Skeletal muscle satellite cell (primary cell): ENCODE results near the gene SEMA4D.
"Not testable (repeated sequence)": the region's sequence is repeated elsewhere in the genome, so short reads cannot be mapped to it uniquely, and the experiment has no call there.

Source experiments
- H3K27me3 ChIP-seq: 2 replicates; pipeline ENCODE4 v1.7.0; 2013; ENCODE audit warnings: low read length; ENCODE audit not compliant: control insufficient read depth, insufficient read depth
- H3K36me3 ChIP-seq: 2 replicates; pipeline ENCODE4 v1.7.0; 2013; ENCODE audit warnings: mild to moderate bottlenecking, control low read depth, low read length; ENCODE audit not compliant: insufficient read depth
- H3K4me1 ChIP-seq: 2 replicates; pipeline ENCODE4 v1.7.0; 2013; ENCODE audit warnings: low read length; ENCODE audit not compliant: control insufficient read depth, insufficient read depth
- H3K4me2 ChIP-seq: 2 replicates; pipeline ENCODE4 v1.7.0; 2013; ENCODE audit warnings: mild to moderate bottlenecking, low read length
- H3K4me3 ChIP-seq: 2 replicates; pipeline ENCODE4 v1.7.0; 2013; ENCODE audit warnings: low read length
- H3K9ac ChIP-seq: 2 replicates; pipeline ENCODE4 v1.7.0; 2013; ENCODE audit warnings: mild to moderate bottlenecking, low read depth, low read length, moderate library complexity
- H3K9me3 ChIP-seq: replicated peaks from 2 replicates; pipeline ENCODE4 v1.7.0; 2013; ENCODE audit warnings: mild to moderate bottlenecking, control low read depth, low read length

SEMA4D gene

GRCh38 chr9:89488936-89489335, 9.0 kb downstream of the SEMA4D start:
- Histone ChIP-seq H3K4me1 (no peaks in the 10 kb centered on the region), H3K4me3 (no peak overlapping the region), H3K36me3 (no peaks in the 10 kb centered on the region), H3K27me3 (peaks cover 13% of the 10 kb centered on the region), H3K9me3 (no peaks in the 10 kb centered on the region), H3K4me2 (no peak overlapping the region), H3K9ac (no peak overlapping the region)

GRCh38 chr9:89488131-89488530, 9.8 kb downstream of the SEMA4D start:
- Histone ChIP-seq H3K4me2 (no peak overlapping the region), H3K4me1 (no peaks in the 10 kb centered on the region), H3K9ac (no peak overlapping the region), H3K36me3 (no peaks in the 10 kb centered on the region), H3K9me3 (no peaks in the 10 kb centered on the region), H3K4me3 (no peak overlapping the region), H3K27me3 (peaks cover 7% of the 10 kb centered on the region)

GRCh38 chr9:89486681-89487080, 11.2 kb downstream of the SEMA4D start:
- Histone ChIP-seq H3K4me3 (no peak overlapping the region), H3K9ac (no peak overlapping the region), H3K9me3 (no peaks in the 10 kb centered on the region), H3K36me3 (no peaks in the 10 kb centered on the region), H3K4me2 (no peak overlapping the region), H3K27me3 (peaks cover 20% of the 10 kb centered on the region), H3K4me1 (no peaks in the 10 kb centered on the region)

- Histone ChIP-seq H3K27me3 (peaks cover 21% of the 10 kb centered on the region), H3K9me3 (no peaks in the 10 kb centered on the region), H3K4me2 (no peak overlapping the region), H3K4me1 (no peaks in the 10 kb centered on the region), H3K36me3 (no peaks in the 10 kb centered on the region), H3K4me3 (no peak overlapping the region), H3K9ac (no peak overlapping the region)
Observed at GRCh38 chr9:89484475-89485404, 13.2 kb downstream of the SEMA4D start.

- no peak overlapping the region for H3K9ac ChIP-seq
- no peak overlapping the region for H3K4me3 ChIP-seq
Observed at GRCh38 chr9:89483592-89484474, 14.1 kb downstream of the SEMA4D start.

GRCh38 chr9:89482901-89483361, 15.0 kb downstream of the SEMA4D start:
- no peaks in the 10 kb centered on the region for H3K36me3 ChIP-seq
- no peak overlapping the region for H3K4me3 ChIP-seq
- H3K9me3 ChIP-seq = no peaks in the 10 kb centered on the region
- H3K27me3 ChIP-seq = peaks cover 19% of the 10 kb centered on the region
- no peak overlapping the region for H3K4me2 ChIP-seq
- H3K4me1 ChIP-seq = no peaks in the 10 kb centered on the region
- no peak overlapping the region for H3K9ac ChIP-seq

More at GRCh38 chr9:89483592-89484474, 14.1 kb downstream of the SEMA4D start:
- H3K4me1 ChIP-seq = no peaks in the 10 kb centered on the region
- no peak overlapping the region for H3K4me2 ChIP-seq
- peaks cover 21% of the 10 kb centered on the region for H3K27me3 ChIP-seq
- no peaks in the 10 kb centered on the region for H3K36me3 ChIP-seq
- H3K9me3 ChIP-seq = no peaks in the 10 kb centered on the region

- H3K4me3 ChIP-seq = no peak overlapping the region
- H3K4me1 ChIP-seq = no peaks in the 10 kb centered on the region
- H3K27me3 ChIP-seq = peaks cover 19% of the 10 kb centered on the region
- no peaks in the 10 kb centered on the region for H3K36me3 ChIP-seq
- no peak overlapping the region for H3K9ac ChIP-seq
- H3K9me3 ChIP-seq = no peaks in the 10 kb centered on the region
- no peak overlapping the region for H3K4me2 ChIP-seq
Observed at GRCh38 chr9:89482056-89482851, 15.7 kb downstream of the SEMA4D start.

- Histone ChIP-seq H3K4me3 (no peak overlapping the region), H3K9ac (no peak overlapping the region), H3K4me1 (no peaks in the 10 kb centered on the region), H3K36me3 (no peaks in the 10 kb centered on the region), H3K27me3 (peaks cover 19% of the 10 kb centered on the region), H3K9me3 (no peaks in the 10 kb centered on the region), H3K4me2 (no peak overlapping the region)
Observed at GRCh38 chr9:89481538-89481915, 16.4 kb downstream of the SEMA4D start.

- peaks cover 19% of the 10 kb centered on the region for H3K27me3 ChIP-seq
- H3K4me1 ChIP-seq = no peaks in the 10 kb centered on the region
- H3K9ac ChIP-seq = no peak overlapping the region
- no peaks in the 10 kb centered on the region for H3K9me3 ChIP-seq
- H3K36me3 ChIP-seq = no peaks in the 10 kb centered on the region
- H3K4me3 ChIP-seq = no peak overlapping the region
- H3K4me2 ChIP-seq = no peak overlapping the region
Observed at GRCh38 chr9:89480825-89481537, 16.9 kb downstream of the SEMA4D start.

GRCh38 chr9:89480372-89480771, 17.5 kb downstream of the SEMA4D start:
- H3K4me1 ChIP-seq, H3K36me3 ChIP-seq: not testable (repeated sequence)
- H3K27me3 ChIP-seq = peaks cover 19% of the 10 kb centered on the region

More at GRCh38 chr9:89480372-89480771, 17.5 kb downstream of the SEMA4D start:
- H3K4me2 ChIP-seq, H3K9me3 ChIP-seq, H3K9ac ChIP-seq, H3K4me3 ChIP-seq: not testable (repeated sequence)
